NT2/D1 (cell line): ENCODE data around the gene HNRNPC.

Source experiments
- YY1 ChIP-seq: IDR thresholded peaks from 2 replicates; pipeline ENCODE4 v1.6.1; 2011; ENCODE audit not compliant: insufficient read length, insufficient read depth
- ZNF274 ChIP-seq: IDR thresholded peaks from 2 replicates; pipeline ENCODE4 v1.6.1; 2011; ENCODE audit warnings: mild to moderate bottlenecking, low read depth, low read length

DNA sequence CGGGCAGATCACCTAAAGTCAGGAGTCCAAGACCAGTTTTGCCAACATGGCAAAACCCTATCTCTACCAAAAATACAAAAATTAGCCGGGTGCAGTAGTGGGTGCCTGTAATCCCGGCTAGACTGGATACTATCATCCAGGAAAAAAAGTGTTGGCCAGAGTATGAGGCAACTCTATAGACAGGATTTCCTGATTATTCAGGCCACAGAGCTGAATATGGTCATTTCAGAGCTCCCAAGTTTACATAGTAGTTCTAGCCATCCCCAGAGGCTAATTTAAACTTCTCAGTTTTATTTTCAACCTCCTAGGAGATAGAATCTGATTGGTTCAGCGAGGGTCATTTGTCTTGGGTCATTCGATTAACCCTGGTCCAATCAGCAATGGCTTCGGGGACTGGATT, 17.9 kb upstream of the HNRNPC start:
- TF ChIP-seq YY1, result no peak
- TF ChIP-seq ZNF274, result no peak
